AG08396 (cell line): Measurements from ENCODE around the gene KIFC1.

Experiments used
- DNase-seq: peaks from one replicate; pipeline ENCODE4 v3.0.0; 2012; ENCODE audit warnings: low spot score, mixed read lengths

The KIFC1 gene

GRCh38 chr6:33411632-33412005, 20.0 kb downstream of the KIFC1 start:
- no peak for DNase-seq

- no peak for DNase-seq
These were observed 20.8 kb downstream of the KIFC1 start for GRCh38 chr6:33412140-33413009.

- DNase-seq, result no peak
These were observed 21.9 kb downstream of the KIFC1 start for GRCh38 chr6:33413241-33414120.

- no peak for DNase-seq
These were observed 23.1 kb downstream of the KIFC1 start for GRCh38 chr6:33414592-33415271.

GRCh38 chr6:33415831-33416230, 24.2 kb downstream of the KIFC1 start:
- DNase-seq, result no peak

GRCh38 chr6:33416386-33417127, 24.9 kb downstream of the KIFC1 start:
- no peak for DNase-seq

GRCh38 chr6:33417128-33417902, 25.7 kb downstream of the KIFC1 start:
- DNase-seq, result peak; percentile 82

- peak; percentile 96 for DNase-seq
These were observed 26.5 kb downstream of the KIFC1 start, which contains the start of gene CUTA for GRCh38 chr6:33417903-33418689. TSS of gene CUTA (minus strand) at chr6:33418107. CDS start at chr6:33418000, 107 bp downstream.

GRCh38 chr6:33418690-33419291, 27.2 kb downstream of the KIFC1 start:
- DNase-seq, result no peak

- DNase-seq, result no peak
These were observed 28.2 kb downstream of the KIFC1 start, which contains the start of gene SYNGAP1 for GRCh38 chr6:33419580-33420490. TSS of gene SYNGAP1 (plus strand) at chr6:33420065. CDS start at chr6:33420265, 200 bp downstream.

GRCh38 chr6:33420491-33421343, 29.1 kb downstream of the KIFC1 start:
- no peak for DNase-seq

- DNase-seq, result no peak
These were observed 29.7 kb downstream of the KIFC1 start for GRCh38 chr6:33421344-33421643.

- DNase-seq, result no peak
These were observed 32.2 kb downstream of the KIFC1 start for GRCh38 chr6:33423777-33424176.

- no peak for DNase-seq
These were observed 33.4 kb downstream of the KIFC1 start for GRCh38 chr6:33424855-33425667.

- DNase-seq, result peak; percentile 86
These were observed 34.3 kb downstream of the KIFC1 start for GRCh38 chr6:33425668-33426577.
